K562 (cell line): Measurements from ENCODE around the gene GABRB1. TPM values are rescaled to one million over a fixed set of nuclear protein-coding genes. Genes with fewer than 3 reads are reported as not detected.

Experiments used
- ATAC-seq: fragments of 200-7000 bp; cut with Tn5 transposase; 3 replicates; pipeline ENCODE4 v1.9.1; 2020; ENCODE audit warnings: moderate library complexity
- BruUV-seq: library from RNA; stranded (reverse); fragments of 400-500 nt; replicated peaks from 2 replicates; lab custom pipeline; 2021; lab: Mats Ljungman, UMichigan
- CTCF ChIA-PET: fragments of 300-600 bp; formaldehyde crosslinking; extraction: SDS; loops from one replicate; lab custom pipeline; 2021; ENCODE audit warnings: low intra/inter-chr PET ratio; lab: Yijun Ruan, JAX
- POLR2A ChIA-PET: fragments of 300-600, 350-650 bp; sonication (Branson Sonifier 250); formaldehyde crosslinking; extraction: SDS; loops from one replicate; lab custom pipeline; 2021; ENCODE audit warnings: antibody characterized with exemption, inconsistent platforms; lab: Yijun Ruan, JAX
- DNase-seq, 4 experiments: peaks; one replicate each; pipeline versions ENCODE4 v3.0.0 to v3.0.0-alpha.2; 2011 to 2018; ENCODE audit warnings: low spot score in 3 of 4, mixed read lengths in 3 of 4; ENCODE audit errors: extremely low read depth in 1 of 4
- FAIRE-seq: peaks from 2 replicates; lab custom pipeline; 2011; peaks lifted over from hg19 to GRCh38; lab: Jason Lieb, UNC
- H2AFZ ChIP-seq: 2 replicates; pipeline ENCODE4 v1.6.0; 2011; ENCODE audit warnings: low read depth, low read length, control low read depth, inconsistent platforms
- H3K27ac ChIP-seq: fragments of 200-600 bp; 3 replicates; pipeline ENCODE4 v1.8.0; 2011; ENCODE audit warnings: low read depth, mild to moderate bottlenecking, control low read depth, inconsistent platforms, low read length, moderate library complexity, mixed read lengths; ENCODE audit errors: extremely low read depth
- H3K27me3 ChIP-seq, 2 experiments: fragments of 300-600 bp in 1 of 2; 2 replicates in 1 of 2; 3 replicates in 1 of 2; pipeline versions ENCODE4 v1.6.0 to v1.8.0; 2011; ENCODE audit warnings: inconsistent platforms in 2 of 2, low read length in 2 of 2, mild to moderate bottlenecking in 1 of 2, mixed read lengths in 1 of 2, moderate library complexity in 1 of 2; ENCODE audit not compliant: control insufficient read depth in 2 of 2, insufficient read depth in 2 of 2
- H3K36me3 ChIP-seq: fragments of 300-600 bp; 3 replicates; pipeline ENCODE4 v1.8.0; 2011; ENCODE audit warnings: mild to moderate bottlenecking, low read length, inconsistent platforms; ENCODE audit not compliant: control insufficient read depth, insufficient read depth
- H3K4me1 ChIP-seq, 2 experiments: fragments of 200-600 bp in 1 of 2; replicated peaks in 1 of 2; 2 replicates in 1 of 2; 3 replicates in 1 of 2; pipeline versions ENCODE4 v1.5.1 to v1.8.0; 2011; ENCODE audit warnings: inconsistent platforms in 2 of 2, low read length in 2 of 2, mild to moderate bottlenecking in 1 of 2, mixed read lengths in 1 of 2, moderate library complexity in 1 of 2; ENCODE audit not compliant: control insufficient read depth in 2 of 2, insufficient read depth in 2 of 2
- H3K4me2 ChIP-seq: 2 replicates; pipeline ENCODE4 v1.6.1; 2011; ENCODE audit warnings: low read length, control low read depth, inconsistent platforms, mixed read lengths; ENCODE audit not compliant: insufficient read depth
- H3K4me3 ChIP-seq: fragments of 200-600 bp; sonication (generic), shearing (Covaris generic); 2 replicates; pipeline ENCODE4 v1.5.1; 2016; ENCODE audit warnings: control low read depth, inconsistent platforms
- H3K79me2 ChIP-seq: fragments of 200-600 bp; 3 replicates; pipeline ENCODE4 v1.8.0; 2011; ENCODE audit warnings: low read length, inconsistent platforms; ENCODE audit not compliant: control insufficient read depth, insufficient read depth
- H3K9ac ChIP-seq, 2 experiments: 2 replicates each; pipeline versions ENCODE4 v1.6.0 to v1.6.1; 2011; ENCODE audit warnings: low read depth in 2 of 2, low read length in 2 of 2, control low read depth in 1 of 2, inconsistent platforms in 1 of 2, mild to moderate bottlenecking in 1 of 2, mixed read lengths in 1 of 2; ENCODE audit not compliant: insufficient read depth in 1 of 2
- H3K9me1 ChIP-seq: one replicate; pipeline ENCODE4 v1.6.0; 2011; ENCODE audit warnings: inconsistent platforms, mild to moderate bottlenecking, low read length, moderate library complexity; ENCODE audit not compliant: control insufficient read depth, insufficient read depth
- H3K9me3 ChIP-seq: replicated peaks from 2 replicates; pipeline ENCODE4 v1.5.1; 2011; ENCODE audit warnings: low read depth, low read length, inconsistent platforms; ENCODE audit not compliant: control insufficient read depth, insufficient read depth
- H4K20me1 ChIP-seq: replicated peaks from 2 replicates; pipeline ENCODE4 v1.6.1; 2011; ENCODE audit warnings: low read length, inconsistent platforms, mixed read lengths; ENCODE audit not compliant: control insufficient read depth, insufficient read depth
- BMI1 ChIP-seq: fragments of 150-350 bp; IDR thresholded peaks from 2 replicates; pipeline ENCODE4 v1.6.1; 2014; ENCODE audit warnings: low read length
- BRF1 ChIP-seq: IDR thresholded peaks from 3 replicates; pipeline ENCODE4 v1.6.1; 2011; ENCODE audit warnings: borderline replicate concordance, mild to moderate bottlenecking; ENCODE audit not compliant: insufficient read length; ENCODE audit errors: extremely low read depth
- CHD1 ChIP-seq: fragments of 200-600 bp; sonication (generic); IDR thresholded peaks from one replicate; pipeline ENCODE4 v1.6.1; 2012; ENCODE audit warnings: mild to moderate bottlenecking, moderate library complexity, low read length, inconsistent platforms
- CHD4 ChIP-seq: fragments of 200-600 bp; sonication (generic); IDR thresholded peaks from 3 replicates; pipeline ENCODE4 v1.6.1; 2012; ENCODE audit warnings: low read depth, mild to moderate bottlenecking, mixed read lengths, low read length, inconsistent platforms; ENCODE audit not compliant: insufficient read depth, insufficient replicate concordance, poor library complexity, severe bottlenecking
- CSDE1 ChIP-seq, 2 experiments: fragments of 450-650 bp; IDR thresholded peaks; 2 replicates each; pipeline ENCODE4 v1.6.1; 2016; ENCODE audit warnings: mild to moderate bottlenecking in 1 of 2
- DPF2 ChIP-seq: fragments of 450-650 bp; IDR thresholded peaks from 2 replicates; pipeline ENCODE4 v1.6.1; 2016
- GATA2 ChIP-seq: sonication (generic); formaldehyde crosslinking; IDR thresholded peaks from 2 replicates; pipeline ENCODE4 v1.4.0; 2020; ENCODE audit warnings: mild to moderate bottlenecking, missing genetic modification reagents
- KDM2B ChIP-seq: fragments of 250-450 bp; sonication (Bioruptor Pico); IDR thresholded peaks from 2 replicates; pipeline ENCODE4 v1.8.0; 2021; ENCODE audit warnings: mild to moderate bottlenecking, moderate library complexity
- L3MBTL2 ChIP-seq: fragments of 450-650 bp; IDR thresholded peaks from 2 replicates; pipeline ENCODE4 v1.6.1; 2016; ENCODE audit warnings: mild to moderate bottlenecking, moderate library complexity
- NFYB ChIP-seq: IDR thresholded peaks from 2 replicates; pipeline ENCODE4 v1.6.1; 2011; ENCODE audit warnings: mild to moderate bottlenecking, moderate library complexity; ENCODE audit not compliant: insufficient read length; ENCODE audit errors: extremely low read depth
- RBM17 ChIP-seq: fragments of 200-400 bp; formaldehyde crosslinking; IDR thresholded peaks from 2 replicates; pipeline ENCODE4 v1.6.1; 2017; ENCODE audit warnings: low read depth, mild to moderate bottlenecking, low read length, borderline replicate concordance
- RBM39 ChIP-seq: fragments of 200-400 bp; formaldehyde crosslinking; optimal IDR thresholded peaks from 2 replicates; pipeline ENCODE3; 2018; ENCODE audit warnings: low read depth, low read length
- SMAD2 ChIP-seq: fragments of 150-350 bp; IDR thresholded peaks from 2 replicates; pipeline ENCODE4 v1.6.1; 2014; ENCODE audit warnings: low read depth, mild to moderate bottlenecking, low read length
- SRF ChIP-seq, 2 experiments: fragments of 250-450, 450-650 bp in 1 of 2; sonication (Bioruptor Pico) in 1 of 2; sonication (generic) in 1 of 2; formaldehyde crosslinking; IDR thresholded peaks; 2 replicates each; pipeline versions ENCODE4 v1.5.0 to v1.5.1; 2020 to 2022; ENCODE audit warnings: mild to moderate bottlenecking in 1 of 2, missing genetic modification reagents in 1 of 2
- SRSF3 ChIP-seq: fragments of 200-400 bp; formaldehyde crosslinking; IDR thresholded peaks from 2 replicates; pipeline ENCODE4 v1.6.1; 2016; ENCODE audit warnings: mild to moderate bottlenecking, low read length, moderate library complexity; ENCODE audit not compliant: insufficient read depth
- YBX1 ChIP-seq: fragments of 450-650 bp; IDR thresholded peaks from 2 replicates; pipeline ENCODE4 v1.7.1; 2016; ENCODE audit warnings: mild to moderate bottlenecking
- ZHX1 ChIP-seq: fragments of 150-350 bp; conservative IDR thresholded peaks from 2 replicates; pipeline ENCODE4 v1.6.1; 2014; ENCODE audit warnings: low read length
- ZNF408 ChIP-seq: fragments of 250-450 bp; sonication (Bioruptor Pico); IDR thresholded peaks from 2 replicates; pipeline ENCODE4 v1.4.0; 2020; ENCODE audit warnings: low read depth, mild to moderate bottlenecking, moderate library complexity
- ZNF507 ChIP-seq: conservative IDR thresholded peaks from 2 replicates; pipeline ENCODE4 v1.6.1; 2017; ENCODE audit warnings: missing genetic modification characterization, missing compliant biosample characterization
- ZNF583 ChIP-seq: fragments of 250-450 bp; sonication (Bioruptor Pico); IDR thresholded peaks from 2 replicates; pipeline ENCODE4 v1.4.0; 2020
- WGBS: fragments of 100-300 bp; shearing (Covaris generic); methylation state at CpG from one replicate; pipeline ENCODE4 v1.1.6; 2016; ENCODE audit warnings: low coverage, mixed read lengths; ENCODE audit not compliant: insufficient coverage; ENCODE audit errors: missing lambda C conversion rate; 5-methylcytosine and 5-hydroxymethylcytosine counted together
- in situ Hi-C: fragments of 300-500 bp; cut with MboI; formaldehyde crosslinking; loops from 4 replicates; pipeline ENCODE4 v1.15.0; 2018; ENCODE audit warnings: inconsistent platforms, mixed read lengths
- intact Hi-C: fragments of 100-400 bp; cut with micrococcal nuclease; formaldehyde crosslinking; loops from 2 replicates; pipeline ENCODE4 v1.14.2; 2022
- polyA plus RNA-seq, 8 experiments: library from polyadenylated mRNA; depleted of rRNA in 4 of 8; stranded (reverse) in 5 of 8; unstranded in 3 of 8; fragments of >200 nt; fragmentation: Nextera tagmentation in 2 of 8; fragmentation: Illumina TruSeq in 1 of 8; extraction: Ambion mirVana in 2 of 8; extraction: Trizol in 1 of 8; gene quantifications; 2 replicates each; pipeline versions ENCODE4 v1.2.1 to v1.2.3, GENCODE V29; 2011 to 2014; ENCODE audit warnings: inconsistent platforms in 1 of 8, missing spikeins in 1 of 8
- total RNA-seq, 7 experiments: library from RNA; depleted of rRNA in 6 of 7; stranded (reverse); fragments of >200 nt in 6 of 7; fragmentation: Illumina TruSeq in 2 of 7; extraction: Trizol in 2 of 7; gene quantifications; 2 replicates each; pipeline versions ENCODE4 v1.2.1 to v1.2.3, GENCODE V29; 2011 to 2021; ENCODE audit warnings: low replicate concordance in 1 of 7

The GABRB1 gene
- total and polyA plus RNA-seq, 9 of the 15 experiments (the other 6 are each of a cell fraction or from before 2014, with no cell fraction given), result not detected

DNA sequence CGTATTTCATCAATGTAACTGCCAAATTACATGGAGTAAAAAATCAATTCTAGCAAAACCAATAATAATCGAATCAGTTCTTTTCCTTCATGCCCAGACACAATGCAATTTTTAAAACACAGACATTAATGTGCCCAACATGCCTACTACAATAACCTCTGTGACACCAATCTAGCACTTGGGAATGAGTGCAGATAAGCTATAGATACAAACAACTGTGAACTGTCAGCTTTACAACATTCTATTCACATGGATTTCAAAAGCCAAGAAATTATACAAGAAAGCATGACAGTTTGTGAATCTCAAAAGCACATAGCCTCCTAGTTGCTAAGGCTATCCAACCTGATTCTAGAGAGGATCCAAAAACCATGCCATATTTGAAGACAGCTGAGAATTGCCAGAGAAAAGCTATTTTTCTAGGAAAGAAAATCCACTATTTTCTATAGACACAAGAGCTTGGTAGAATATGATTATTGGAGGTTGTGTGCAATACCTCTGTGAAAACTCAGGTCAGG is 351.5 kb downstream of the GABRB1 start:
- intact Hi-C loops (loop anchor here (2.0 to 10.0 kb wide), 2 partner anchors 182 to 538 kb away; no protein-coding TSS in a partner anchor), in situ Hi-C loops (loop anchor here (25.0 kb wide), 1 partner anchor 546 kb away; no protein-coding TSS in a partner anchor)
- FAIRE-seq (no peak), DNase-seq (no peak), ATAC-seq (no peak)
- 0% methylated on average over 2 of the region's 2 CpGs for WGBS
- no peak overlapping the region for H3K9ac ChIP-seq
- TF ChIP-seq BMI1 (no peak), ZNF408 (no peak), RBM17 (no peak), L3MBTL2 (no peak), RBM39 (no peak), BRF1 (no peak), CSDE1 (IDR thresholded peaks at IDR 0.05) (no peak), ZNF507 (tag) (no peak), ZHX1 (no peak), YBX1 (no peak), NFYB (no peak), DPF2 (no peak), SMAD2 (no peak), GATA2 (CRISPR knock-in tag) (no peak), CHD4 (no peak), KDM2B (CRISPR knock-in tag) (no peak), CHD1 (no peak), SRF (CRISPR knock-in tag; IDR thresholded peaks at IDR 0.05) (no peak), ZNF583 (no peak), SRSF3 (no peak)
- no peaks in the 10 kb centered on the region for H3K36me3 ChIP-seq
- H3K27ac ChIP-seq, result no peak overlapping the region
- no peaks in the 10 kb centered on the region for H3K9me3 ChIP-seq
- H3K27me3 ChIP-seq, result no peaks in the 10 kb centered on the region
- POLR2A ChIA-PET, result no interaction called here
- H3K9me1 ChIP-seq, result no peaks in the 10 kb centered on the region
- no peak overlapping the region for H3K4me2 ChIP-seq
- H2AFZ ChIP-seq, result no peak overlapping the region
- no peaks in the 10 kb centered on the region for H4K20me1 ChIP-seq
- CTCF ChIA-PET, result interaction anchor here (1.9 kb wide), 1 partner anchor 539 kb away, joined by 12 read pairs; no protein-coding TSS in a partner anchor
- no peaks in the 10 kb centered on the region for H3K79me2 ChIP-seq
- H3K4me1 ChIP-seq, result peaks cover 0 to 5% of the 10 kb centered on the region in 2 experiments; a peak in 2 of 5 replicates
- no TSS peak for BruUV-seq
- no peak overlapping the region for H3K4me3 ChIP-seq
